Small intestine (tissue), 7 donors: ENCODE data around the gene PLLP. TPM values are rescaled to one million over a fixed set of nuclear protein-coding genes. Genes with fewer than 3 reads are reported as not detected.

Experiments used
- DNase-seq, 2 donors: peaks; one replicate each; pipeline versions ENCODE4 v3.0.0 to v3.0.0-alpha.2; 2013
- FAIRE-seq: peaks from 2 replicates; lab custom pipeline; 2012; peaks lifted over from hg19 to GRCh38; lab: Jason Lieb, UNC
- H3K27ac ChIP-seq, 3 donors: one replicate each; pipeline ENCODE4 v1.5.1; 2013; ENCODE audit warnings: low read length in 2 of 3, mild to moderate bottlenecking in 2 of 3, control low read depth in 1 of 3, inconsistent platforms in 1 of 3, low read depth in 1 of 3, moderate library complexity in 1 of 3
- H3K27me3 ChIP-seq, 3 donors: one replicate each; pipeline ENCODE4 v1.6.1; 2013; ENCODE audit warnings: low read length in 3 of 3, inconsistent platforms in 1 of 3; ENCODE audit not compliant: control insufficient read depth in 3 of 3, insufficient read depth in 3 of 3
- H3K36me3 ChIP-seq, 3 donors: one replicate each; pipeline ENCODE4 v1.6.1; 2013; ENCODE audit warnings: low read length in 3 of 3, inconsistent platforms in 1 of 3, low read depth in 1 of 3, mild to moderate bottlenecking in 1 of 3, moderate library complexity in 1 of 3; ENCODE audit not compliant: control insufficient read depth in 3 of 3, insufficient read depth in 2 of 3
- H3K4me1 ChIP-seq, 3 donors: one replicate each; pipeline ENCODE4 v1.6.1; 2013; ENCODE audit warnings: low read length in 2 of 3, inconsistent platforms in 1 of 3, low read depth in 1 of 3, mild to moderate bottlenecking in 1 of 3, moderate library complexity in 1 of 3; ENCODE audit not compliant: control insufficient read depth in 3 of 3, insufficient read depth in 2 of 3
- H3K4me3 ChIP-seq, 3 donors: one replicate each; pipeline ENCODE4 v1.5.1; 2013; ENCODE audit warnings: low read length in 3 of 3, control low read depth in 1 of 3, inconsistent platforms in 1 of 3, low read depth in 1 of 3, mild to moderate bottlenecking in 1 of 3, moderate library complexity in 1 of 3
- H3K9me3 ChIP-seq, 2 donors: one replicate each; pipeline ENCODE4 v1.6.1; 2013; ENCODE audit warnings: low read depth in 1 of 2, low read length in 1 of 2; ENCODE audit not compliant: control insufficient read depth in 2 of 2, insufficient read depth in 1 of 2
- WGBS, 3 donors: extraction: QIAGEN DNeasy Blood & Tissue Kit; methylation state at CpG; one replicate each; pipeline ENCODE4 v1.1.7; 2013; 5-methylcytosine and 5-hydroxymethylcytosine counted together
- polyA plus RNA-seq, 4 donors: library from polyadenylated mRNA; stranded (reverse) in 3 of 4; unstranded in 1 of 4; fragments of 200-250 nt in 3 of 4; fragments of 120-200 nt in 1 of 4; gene quantifications; one replicate each; pipeline versions ENCODE4 v1.2.1 to v1.2.3, GENCODE V29; 2013
- donor health status: healthy with polysubstance abuse.
- donor health status: control.
- donor health status: control.
- donor health status: Bipolar disorder and iron deficiency.
- donor health status: healthy.

PLLP gene
- polyA plus RNA-seq, 4 donors, result 56.9 to 162 (median 138) TPM

GRCh38 chr16:57306676-57307341 is 22.3 kb upstream of the PLLP start:
- Histone ChIP-seq H3K27me3 (no peaks in the 10 kb centered on the region), H3K4me1 (peaks cover 0 to 17% (median 2%) of the 10 kb centered on the region in 3 donors), H3K4me3 (no peak overlapping the region), H3K9me3 (no peaks in the 10 kb centered on the region), H3K36me3 (no peaks in the 10 kb centered on the region), H3K27ac (no peak overlapping the region)
- FAIRE-seq, result no peak
- no peak for DNase-seq
- 78 to 81% (median 79%) methylated on average over 14 of the region's 14 CpGs for WGBS, 3 donors

DNA sequence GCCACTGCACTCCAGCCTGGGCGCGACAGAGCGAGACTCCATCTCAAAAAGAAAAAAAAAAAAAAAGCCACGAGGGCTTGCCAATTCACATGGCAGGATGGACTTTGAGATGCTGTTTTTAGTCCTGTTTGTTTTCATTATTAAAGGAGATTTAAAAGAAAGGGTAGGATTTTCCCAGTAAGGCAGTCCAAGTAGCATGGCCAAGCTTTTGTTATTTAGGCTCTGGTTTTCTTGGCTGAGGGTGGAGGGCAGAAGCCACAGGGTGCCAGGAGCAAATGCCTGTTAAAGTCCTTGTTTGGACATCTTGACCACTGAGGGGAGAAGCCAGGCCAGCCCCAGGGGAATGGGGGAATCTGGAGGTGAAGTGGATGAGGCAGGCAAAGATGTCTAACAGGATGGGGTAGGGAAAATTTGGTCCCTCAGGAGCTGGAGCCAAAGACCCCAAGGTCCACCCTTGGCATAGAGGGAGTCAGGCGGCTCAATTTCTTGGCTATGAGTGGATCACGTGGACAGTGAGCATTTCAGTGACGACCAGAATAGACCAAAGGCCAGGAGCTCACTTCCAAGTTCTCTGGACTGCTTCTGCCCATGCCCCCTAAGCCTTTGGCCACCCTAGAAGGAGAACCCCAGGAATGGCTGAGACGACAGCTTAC is 20.8 kb upstream of the PLLP start:
- Histone ChIP-seq H3K36me3 (no peaks in the 10 kb centered on the region), H3K9me3 (no peaks in the 10 kb centered on the region), H3K4me3 (no peak overlapping the region), H3K27ac (peak overlapping the region in 2 of 3 donors; percentile 25 to 51), H3K4me1 (peaks cover 0 to 21% (median 2%) of the 10 kb centered on the region in 3 donors), H3K27me3 (no peaks in the 10 kb centered on the region)
- no peak for FAIRE-seq
- DNase-seq, result peak in 1 of 2 donors; percentile 64
- WGBS, 3 donors, result 33 to 49% (median 48%) methylated on average over 8 of the region's 8 CpGs

DNA sequence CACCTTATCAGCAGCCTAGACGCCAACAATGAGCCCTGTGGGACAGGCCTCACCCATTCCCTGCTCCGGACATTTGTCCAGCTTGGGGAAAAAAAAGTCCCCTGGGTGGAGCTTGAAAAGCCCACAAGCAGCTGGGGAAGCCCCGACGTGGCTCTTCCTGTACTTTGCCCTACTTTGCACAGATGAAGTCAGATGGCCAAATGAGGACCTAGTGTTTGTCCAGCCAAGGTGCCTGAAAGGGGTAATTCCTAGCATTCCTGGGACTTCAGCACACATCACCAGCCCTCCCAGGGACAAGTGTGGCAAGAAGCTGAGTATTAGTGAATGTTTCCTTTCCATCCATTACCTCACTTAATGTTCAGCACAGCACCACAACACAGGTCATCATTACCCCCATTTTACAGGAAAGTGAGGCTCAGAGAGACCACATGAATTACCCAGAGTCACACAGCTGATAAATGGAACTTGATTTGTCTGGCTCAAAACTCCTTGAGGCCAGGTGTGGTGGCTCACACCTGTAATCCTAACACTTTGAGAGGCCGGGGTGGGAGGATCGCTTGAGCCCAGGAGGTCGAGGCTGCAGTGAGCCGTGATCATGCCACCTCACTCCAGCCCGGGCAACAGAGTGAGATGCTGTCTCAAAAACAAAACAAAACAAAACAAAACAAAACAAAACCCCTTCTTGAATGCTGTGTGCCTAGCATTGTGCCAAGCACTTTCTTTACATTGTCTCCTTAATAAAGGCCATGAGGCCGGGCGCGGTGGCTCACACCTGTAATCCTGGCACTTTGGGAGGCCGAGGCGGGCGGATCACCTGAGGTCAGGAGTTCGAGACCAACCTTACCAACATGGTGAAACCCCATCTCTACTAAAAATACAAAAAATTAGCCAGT is 19.9 kb upstream of the PLLP start:
- Histone ChIP-seq H3K27ac (peak overlapping the region in 2 of 3 donors; percentile 40 to 51), H3K27me3 (no peaks in the 10 kb centered on the region), H3K9me3 (no peaks in the 10 kb centered on the region), H3K4me1 (peaks cover 0 to 21% (median 2%) of the 10 kb centered on the region in 3 donors), H3K4me3 (no peak overlapping the region), H3K36me3 (no peaks in the 10 kb centered on the region)
- peak; percentile 56 to 90 for DNase-seq
- WGBS, 3 donors, result 50 to 60% (median 52%) methylated on average over 16 of the region's 16 CpGs
- FAIRE-seq, result no peak

DNA sequence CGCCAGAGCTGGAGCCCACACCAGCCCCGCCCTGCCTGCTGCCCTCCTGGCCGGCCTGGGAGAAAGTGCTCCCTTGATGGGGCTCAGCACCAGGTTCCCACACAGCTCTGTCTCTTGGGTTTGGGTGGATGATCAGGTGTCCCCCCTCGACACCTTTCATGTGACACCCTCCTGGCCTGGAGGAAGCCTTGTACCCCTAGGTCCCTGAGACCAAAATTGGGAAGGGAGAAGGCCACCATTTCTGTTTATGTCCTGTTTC is 19.4 kb upstream of the PLLP start:
- H3K4me3 ChIP-seq, result no peak overlapping the region

GRCh38 chr16:57303021-57303909 is 18.8 kb upstream of the PLLP start:
- H3K4me3 ChIP-seq, result no peak overlapping the region
- H3K36me3 ChIP-seq, result no peaks in the 10 kb centered on the region
- WGBS, 3 donors, result 91 to 94% (median 92%) methylated on average over 4 of the region's 4 CpGs
- no peaks in the 10 kb centered on the region for H3K9me3 ChIP-seq
- H3K27ac ChIP-seq, result peak overlapping the region in 2 of 3 donors; percentile 40 to 41
- FAIRE-seq, result no peak
- H3K27me3 ChIP-seq, result no peaks in the 10 kb centered on the region
- peaks cover 0 to 32% (median 6%) of the 10 kb centered on the region in 3 donors for H3K4me1 ChIP-seq
- DNase-seq, result no peak

More for the DNA sequence above, 19.4 kb upstream of the PLLP start:
- peaks cover 0 to 27% (median 6%) of the 10 kb centered on the region in 3 donors for H3K4me1 ChIP-seq
- H3K9me3 ChIP-seq, result no peaks in the 10 kb centered on the region
- H3K27me3 ChIP-seq, result no peaks in the 10 kb centered on the region
- H3K36me3 ChIP-seq, result no peaks in the 10 kb centered on the region
- no peak for DNase-seq
- FAIRE-seq, result no peak
- H3K27ac ChIP-seq, result peak overlapping the region in 2 of 3 donors; percentile 40 to 41
- WGBS, 3 donors, result 57 to 75% (median 74%) methylated on average over 4 of the region's 4 CpGs

DNA sequence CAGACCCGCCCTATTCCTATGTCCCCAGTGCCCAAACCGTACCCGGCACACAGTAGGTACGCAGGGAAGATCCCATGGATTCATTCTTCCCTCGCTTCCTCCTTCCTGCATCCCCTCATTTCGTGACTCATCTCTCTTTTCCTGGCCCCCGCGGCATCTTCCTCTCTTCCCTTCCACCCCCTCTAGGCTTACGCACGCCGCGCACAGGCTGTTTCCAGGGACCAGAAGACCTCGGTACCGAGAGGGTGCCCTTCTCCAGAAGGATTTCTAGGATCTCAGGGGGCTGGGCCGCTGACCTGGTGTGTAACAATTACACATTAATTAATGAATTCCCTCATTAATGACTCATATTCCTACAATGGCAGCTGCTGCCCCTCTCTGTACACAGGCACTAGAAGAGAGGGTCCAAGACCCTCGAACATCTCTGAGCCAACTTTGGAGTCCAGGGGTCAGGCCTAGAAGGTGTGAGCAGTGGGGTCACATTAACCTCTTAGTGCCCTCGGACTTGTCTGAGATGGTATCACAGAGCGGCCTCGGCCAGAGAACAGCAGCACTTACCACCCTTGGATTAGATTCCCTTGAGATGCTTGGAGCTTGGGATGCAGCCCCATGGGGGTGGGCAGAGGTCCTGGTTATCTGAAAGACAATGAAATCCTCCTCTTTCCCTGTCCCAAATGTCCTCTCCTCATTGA is 16.8 kb upstream of the PLLP start:
- FAIRE-seq (no peak), DNase-seq (no peak)
- Histone ChIP-seq H3K36me3 (no peaks in the 10 kb centered on the region), H3K27ac (no peak overlapping the region), H3K4me1 (peaks cover 0 to 33% (median 6%) of the 10 kb centered on the region in 3 donors), H3K27me3 (no peaks in the 10 kb centered on the region), H3K4me3 (peak overlapping the region in 1 of 3 donors; percentile 11), H3K9me3 (no peaks in the 10 kb centered on the region)
- 45 to 56% (median 46%) methylated on average over 19 of the region's 19 CpGs for WGBS, 3 donors

GRCh38 chr16:57300387-57301125 is 16.1 kb upstream of the PLLP start:
- WGBS, 3 donors, result 1 to 4% (median 2%) methylated on average over 36 of the region's 36 CpGs
- peak; percentile 99 to 100 for DNase-seq

More at GRCh38 chr16:57300387-57301125, 16.1 kb upstream of the PLLP start:
- FAIRE-seq, result no peak
- no peaks in the 10 kb centered on the region for H3K36me3 ChIP-seq
- no peaks in the 10 kb centered on the region for H3K9me3 ChIP-seq
- peak overlapping the region in 2 of 3 donors; percentile 91 to 96 for H3K27ac ChIP-seq
- no peaks in the 10 kb centered on the region for H3K27me3 ChIP-seq
- peaks cover 0 to 32% (median 6%) of the 10 kb centered on the region in 3 donors for H3K4me1 ChIP-seq
- H3K4me3 ChIP-seq, result peak overlapping the region in 1 of 3 donors; percentile 45
